K562 (cell line): Measurements from ENCODE around the gene SLC23A2. TPM values are rescaled to one million over a fixed set of nuclear protein-coding genes. Genes with fewer than 3 reads are reported as not detected.

ENCODE experiments used
- ATAC-seq: fragments of 200-7000 bp; cut with Tn5 transposase; 3 replicates; pipeline ENCODE4 v1.9.1; 2020; ENCODE audit warnings: moderate library complexity
- BruUV-seq: library from RNA; stranded (reverse); fragments of 400-500 nt; replicated peaks from 2 replicates; lab custom pipeline; 2021; lab: Mats Ljungman, UMichigan
- CTCF ChIA-PET: fragments of 300-600 bp; formaldehyde crosslinking; extraction: SDS; loops from one replicate; lab custom pipeline; 2021; ENCODE audit warnings: low intra/inter-chr PET ratio; lab: Yijun Ruan, JAX
- POLR2A ChIA-PET: fragments of 300-600, 350-650 bp; sonication (Branson Sonifier 250); formaldehyde crosslinking; extraction: SDS; loops from one replicate; lab custom pipeline; 2021; ENCODE audit warnings: antibody characterized with exemption, inconsistent platforms; lab: Yijun Ruan, JAX
- DNase-seq, 4 experiments: peaks; one replicate each; pipeline versions ENCODE4 v3.0.0 to v3.0.0-alpha.2; 2011 to 2018; ENCODE audit warnings: low spot score in 3 of 4, mixed read lengths in 3 of 4; ENCODE audit errors: extremely low read depth in 1 of 4
- FAIRE-seq: peaks from 2 replicates; lab custom pipeline; 2011; peaks lifted over from hg19 to GRCh38; lab: Jason Lieb, UNC
- H2AFZ ChIP-seq: 2 replicates; pipeline ENCODE4 v1.6.0; 2011; ENCODE audit warnings: low read depth, low read length, control low read depth, inconsistent platforms
- H3K27ac ChIP-seq: fragments of 200-600 bp; 3 replicates; pipeline ENCODE4 v1.8.0; 2011; ENCODE audit warnings: low read depth, mild to moderate bottlenecking, control low read depth, inconsistent platforms, low read length, moderate library complexity, mixed read lengths; ENCODE audit errors: extremely low read depth
- H3K27me3 ChIP-seq, 2 experiments: fragments of 300-600 bp in 1 of 2; 2 replicates in 1 of 2; 3 replicates in 1 of 2; pipeline versions ENCODE4 v1.6.0 to v1.8.0; 2011; ENCODE audit warnings: inconsistent platforms in 2 of 2, low read length in 2 of 2, mild to moderate bottlenecking in 1 of 2, mixed read lengths in 1 of 2, moderate library complexity in 1 of 2; ENCODE audit not compliant: control insufficient read depth in 2 of 2, insufficient read depth in 2 of 2
- H3K36me3 ChIP-seq: fragments of 300-600 bp; 3 replicates; pipeline ENCODE4 v1.8.0; 2011; ENCODE audit warnings: mild to moderate bottlenecking, low read length, inconsistent platforms; ENCODE audit not compliant: control insufficient read depth, insufficient read depth
- H3K4me1 ChIP-seq, 2 experiments: fragments of 200-600 bp in 1 of 2; replicated peaks in 1 of 2; 2 replicates in 1 of 2; 3 replicates in 1 of 2; pipeline versions ENCODE4 v1.5.1 to v1.8.0; 2011; ENCODE audit warnings: inconsistent platforms in 2 of 2, low read length in 2 of 2, mild to moderate bottlenecking in 1 of 2, mixed read lengths in 1 of 2, moderate library complexity in 1 of 2; ENCODE audit not compliant: control insufficient read depth in 2 of 2, insufficient read depth in 2 of 2
- H3K4me2 ChIP-seq: 2 replicates; pipeline ENCODE4 v1.6.1; 2011; ENCODE audit warnings: low read length, control low read depth, inconsistent platforms, mixed read lengths; ENCODE audit not compliant: insufficient read depth
- H3K4me3 ChIP-seq: fragments of 200-600 bp; sonication (generic), shearing (Covaris generic); 2 replicates; pipeline ENCODE4 v1.5.1; 2016; ENCODE audit warnings: control low read depth, inconsistent platforms
- H3K79me2 ChIP-seq: fragments of 200-600 bp; 3 replicates; pipeline ENCODE4 v1.8.0; 2011; ENCODE audit warnings: low read length, inconsistent platforms; ENCODE audit not compliant: control insufficient read depth, insufficient read depth
- H3K9ac ChIP-seq, 2 experiments: 2 replicates each; pipeline versions ENCODE4 v1.6.0 to v1.6.1; 2011; ENCODE audit warnings: low read depth in 2 of 2, low read length in 2 of 2, control low read depth in 1 of 2, inconsistent platforms in 1 of 2, mild to moderate bottlenecking in 1 of 2, mixed read lengths in 1 of 2; ENCODE audit not compliant: insufficient read depth in 1 of 2
- H3K9me1 ChIP-seq: one replicate; pipeline ENCODE4 v1.6.0; 2011; ENCODE audit warnings: inconsistent platforms, mild to moderate bottlenecking, low read length, moderate library complexity; ENCODE audit not compliant: control insufficient read depth, insufficient read depth
- H3K9me3 ChIP-seq: replicated peaks from 2 replicates; pipeline ENCODE4 v1.5.1; 2011; ENCODE audit warnings: low read depth, low read length, inconsistent platforms; ENCODE audit not compliant: control insufficient read depth, insufficient read depth
- H4K20me1 ChIP-seq: replicated peaks from 2 replicates; pipeline ENCODE4 v1.6.1; 2011; ENCODE audit warnings: low read length, inconsistent platforms, mixed read lengths; ENCODE audit not compliant: control insufficient read depth, insufficient read depth
- ESRRA ChIP-seq: fragments of 450-650 bp; IDR thresholded peaks from 2 replicates; pipeline ENCODE4 v1.6.1; 2014; ENCODE audit warnings: low read depth, mild to moderate bottlenecking, moderate library complexity, borderline replicate concordance
- IRF1 ChIP-seq: sonication (generic); formaldehyde crosslinking; IDR thresholded peaks from 2 replicates; pipeline ENCODE4 v1.8.0; 2022; ENCODE audit warnings: missing genetic modification reagents, mild to moderate bottlenecking, borderline replicate concordance
- KAT8 ChIP-seq: fragments of 450-650 bp; IDR thresholded peaks from 2 replicates; pipeline ENCODE4 v1.6.1; 2016; ENCODE audit warnings: low read depth, mild to moderate bottlenecking
- MIER1 ChIP-seq: fragments of 450-650 bp; IDR thresholded peaks from 2 replicates; pipeline ENCODE4 v1.6.1; 2016; ENCODE audit warnings: antibody characterized with exemption, mild to moderate bottlenecking, low read depth
- PCBP2 ChIP-seq: fragments of 200-400 bp; formaldehyde crosslinking; IDR thresholded peaks from 2 replicates; pipeline ENCODE4 v1.6.1; 2018; ENCODE audit warnings: low read length, low read depth, mild to moderate bottlenecking, moderate library complexity; ENCODE audit not compliant: poor library complexity, severe bottlenecking
- WGBS: fragments of 100-300 bp; shearing (Covaris generic); methylation state at CpG from one replicate; pipeline ENCODE4 v1.1.6; 2016; ENCODE audit warnings: low coverage, mixed read lengths; ENCODE audit not compliant: insufficient coverage; ENCODE audit errors: missing lambda C conversion rate; 5-methylcytosine and 5-hydroxymethylcytosine counted together
- in situ Hi-C: fragments of 300-500 bp; cut with MboI; formaldehyde crosslinking; loops from 4 replicates; pipeline ENCODE4 v1.15.0; 2018; ENCODE audit warnings: inconsistent platforms, mixed read lengths
- intact Hi-C: fragments of 100-400 bp; cut with micrococcal nuclease; formaldehyde crosslinking; loops from 2 replicates; pipeline ENCODE4 v1.14.2; 2022
- polyA plus RNA-seq, 8 experiments: library from polyadenylated mRNA; depleted of rRNA in 4 of 8; stranded (reverse) in 5 of 8; unstranded in 3 of 8; fragments of >200 nt; fragmentation: Nextera tagmentation in 2 of 8; fragmentation: Illumina TruSeq in 1 of 8; extraction: Ambion mirVana in 2 of 8; extraction: Trizol in 1 of 8; gene quantifications; 2 replicates each; pipeline versions ENCODE4 v1.2.1 to v1.2.3, GENCODE V29; 2011 to 2014; ENCODE audit warnings: inconsistent platforms in 1 of 8, missing spikeins in 1 of 8
- total RNA-seq, 7 experiments: library from RNA; depleted of rRNA in 6 of 7; stranded (reverse); fragments of >200 nt in 6 of 7; fragmentation: Illumina TruSeq in 2 of 7; extraction: Trizol in 2 of 7; gene quantifications; 2 replicates each; pipeline versions ENCODE4 v1.2.1 to v1.2.3, GENCODE V29; 2011 to 2021; ENCODE audit warnings: low replicate concordance in 1 of 7
- TF ChIP-seq, protein P1 (sequence below): fragments of 450-650 bp; IDR thresholded peaks from 2 replicates; pipeline ENCODE4 v1.7.1; 2018; ENCODE audit warnings: mild to moderate bottlenecking, low read depth; ENCODE audit not compliant: partially characterized antibody
- TF ChIP-seq, protein P2 (sequence below): fragments of 450-650 bp; IDR thresholded peaks from 2 replicates; pipeline ENCODE4 v1.6.1; 2017; ENCODE audit warnings: antibody characterized with exemption, mild to moderate bottlenecking
- TF ChIP-seq, protein P3 (sequence below), 2 experiments: IDR thresholded peaks in 1 of 2; conservative IDR thresholded peaks in 1 of 2; 2 replicates each; pipeline ENCODE4 v1.6.1; 2016; ENCODE audit warnings: low read depth in 2 of 2, mild to moderate bottlenecking in 1 of 2, missing compliant biosample characterization in 1 of 2, missing genetic modification characterization in 1 of 2, moderate library complexity in 1 of 2

SLC23A2 gene
- total and polyA plus RNA-seq, 9 of the 15 experiments (the other 6 are each of a cell fraction or from before 2014, with no cell fraction given): 0.39 to 6.7 (median 3.2) TPM

GRCh38 chr20:4844325-4844724 is 157.0 kb downstream of the SLC23A2 start:
- no peak for FAIRE-seq
- intact Hi-C loops: no loop called here
- Histone ChIP-seq H3K4me1 (no peaks in the 10 kb centered on the region), H2AFZ (no peak overlapping the region), H3K9me1 (no peaks in the 10 kb centered on the region), H3K9me3 (no peaks in the 10 kb centered on the region), H3K4me2 (no peak overlapping the region), H3K79me2 (no peaks in the 10 kb centered on the region), H3K27me3 (peaks cover 3 to 11% of the 10 kb centered on the region in 2 experiments; a peak in 3 of 5 replicates), H3K4me3 (no peak overlapping the region), H3K27ac (no peak overlapping the region), H3K9ac (no peak overlapping the region), H3K36me3 (no peaks in the 10 kb centered on the region), H4K20me1 (no peaks in the 10 kb centered on the region)
- no TSS peak for BruUV-seq
- CTCF ChIA-PET: no interaction called here
- ATAC-seq: no peak
- 24% methylated on average over 4 of the region's 4 CpGs for WGBS
- no peak for DNase-seq
- in situ Hi-C loops: no loop called here
- POLR2A ChIA-PET: interaction anchor here (0.7 kb wide), 1 partner anchor 46 kb away, joined by 4 read pairs; no protein-coding TSS in a partner anchor
- TF ChIP-seq, protein P1, sequence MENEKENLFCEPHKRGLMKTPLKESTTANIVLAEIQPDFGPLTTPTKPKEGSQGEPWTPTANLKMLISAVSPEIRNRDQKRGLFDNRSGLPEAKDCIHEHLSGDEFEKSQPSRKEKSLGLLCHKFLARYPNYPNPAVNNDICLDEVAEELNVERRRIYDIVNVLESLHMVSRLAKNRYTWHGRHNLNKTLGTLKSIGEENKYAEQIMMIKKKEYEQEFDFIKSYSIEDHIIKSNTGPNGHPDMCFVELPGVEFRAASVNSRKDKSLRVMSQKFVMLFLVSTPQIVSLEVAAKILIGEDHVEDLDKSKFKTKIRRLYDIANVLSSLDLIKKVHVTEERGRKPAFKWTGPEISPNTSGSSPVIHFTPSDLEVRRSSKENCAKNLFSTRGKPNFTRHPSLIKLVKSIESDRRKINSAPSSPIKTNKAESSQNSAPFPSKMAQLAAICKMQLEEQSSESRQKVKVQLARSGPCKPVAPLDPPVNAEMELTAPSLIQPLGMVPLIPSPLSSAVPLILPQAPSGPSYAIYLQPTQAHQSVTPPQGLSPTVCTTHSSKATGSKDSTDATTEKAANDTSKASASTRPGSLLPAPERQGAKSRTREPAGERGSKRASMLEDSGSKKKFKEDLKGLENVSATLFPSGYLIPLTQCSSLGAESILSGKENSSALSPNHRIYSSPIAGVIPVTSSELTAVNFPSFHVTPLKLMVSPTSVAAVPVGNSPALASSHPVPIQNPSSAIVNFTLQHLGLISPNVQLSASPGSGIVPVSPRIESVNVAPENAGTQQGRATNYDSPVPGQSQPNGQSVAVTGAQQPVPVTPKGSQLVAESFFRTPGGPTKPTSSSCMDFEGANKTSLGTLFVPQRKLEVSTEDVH: no peak
- TF ChIP-seq, protein P2, sequence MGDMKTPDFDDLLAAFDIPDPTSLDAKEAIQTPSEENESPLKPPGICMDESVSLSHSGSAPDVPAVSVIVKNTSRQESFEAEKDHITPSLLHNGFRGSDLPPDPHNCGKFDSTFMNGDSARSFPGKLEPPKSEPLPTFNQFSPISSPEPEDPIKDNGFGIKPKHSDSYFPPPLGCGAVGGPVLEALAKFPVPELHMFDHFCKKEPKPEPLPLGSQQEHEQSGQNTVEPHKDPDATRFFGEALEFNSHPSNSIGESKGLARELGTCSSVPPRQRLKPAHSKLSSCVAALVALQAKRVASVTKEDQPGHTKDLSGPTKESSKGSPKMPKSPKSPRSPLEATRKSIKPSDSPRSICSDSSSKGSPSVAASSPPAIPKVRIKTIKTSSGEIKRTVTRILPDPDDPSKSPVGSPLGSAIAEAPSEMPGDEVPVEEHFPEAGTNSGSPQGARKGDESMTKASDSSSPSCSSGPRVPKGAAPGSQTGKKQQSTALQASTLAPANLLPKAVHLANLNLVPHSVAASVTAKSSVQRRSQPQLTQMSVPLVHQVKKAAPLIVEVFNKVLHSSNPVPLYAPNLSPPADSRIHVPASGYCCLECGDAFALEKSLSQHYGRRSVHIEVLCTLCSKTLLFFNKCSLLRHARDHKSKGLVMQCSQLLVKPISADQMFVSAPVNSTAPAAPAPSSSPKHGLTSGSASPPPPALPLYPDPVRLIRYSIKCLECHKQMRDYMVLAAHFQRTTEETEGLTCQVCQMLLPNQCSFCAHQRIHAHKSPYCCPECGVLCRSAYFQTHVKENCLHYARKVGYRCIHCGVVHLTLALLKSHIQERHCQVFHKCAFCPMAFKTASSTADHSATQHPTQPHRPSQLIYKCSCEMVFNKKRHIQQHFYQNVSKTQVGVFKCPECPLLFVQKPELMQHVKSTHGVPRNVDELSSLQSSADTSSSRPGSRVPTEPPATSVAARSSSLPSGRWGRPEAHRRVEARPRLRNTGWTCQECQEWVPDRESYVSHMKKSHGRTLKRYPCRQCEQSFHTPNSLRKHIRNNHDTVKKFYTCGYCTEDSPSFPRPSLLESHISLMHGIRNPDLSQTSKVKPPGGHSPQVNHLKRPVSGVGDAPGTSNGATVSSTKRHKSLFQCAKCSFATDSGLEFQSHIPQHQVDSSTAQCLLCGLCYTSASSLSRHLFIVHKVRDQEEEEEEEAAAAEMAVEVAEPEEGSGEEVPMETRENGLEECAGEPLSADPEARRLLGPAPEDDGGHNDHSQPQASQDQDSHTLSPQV: no peak
- no peak for TF ChIP-seq MIER1
- TF ChIP-seq, protein P3, sequence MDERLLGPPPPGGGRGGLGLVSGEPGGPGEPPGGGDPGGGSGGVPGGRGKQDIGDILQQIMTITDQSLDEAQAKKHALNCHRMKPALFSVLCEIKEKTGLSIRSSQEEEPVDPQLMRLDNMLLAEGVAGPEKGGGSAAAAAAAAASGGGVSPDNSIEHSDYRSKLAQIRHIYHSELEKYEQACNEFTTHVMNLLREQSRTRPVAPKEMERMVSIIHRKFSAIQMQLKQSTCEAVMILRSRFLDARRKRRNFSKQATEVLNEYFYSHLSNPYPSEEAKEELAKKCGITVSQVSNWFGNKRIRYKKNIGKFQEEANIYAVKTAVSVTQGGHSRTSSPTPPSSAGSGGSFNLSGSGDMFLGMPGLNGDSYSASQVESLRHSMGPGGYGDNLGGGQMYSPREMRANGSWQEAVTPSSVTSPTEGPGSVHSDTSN (CRISPR knock-in tag; IDR thresholded peaks at IDR 0.05; ENCODE audit: low read depth): no peak
- TF ChIP-seq, protein P3 (tag; conservative IDR thresholded peaks at IDR 0.05; ENCODE audit: low read depth): no peak
- no peak for TF ChIP-seq PCBP2
- no peak for TF ChIP-seq ESRRA
- TF ChIP-seq KAT8: no peak
- no peak for TF ChIP-seq IRF1 (CRISPR knock-in tag)
